Activated CD4-positive, alpha-beta T cell treated with anti-CD3 and anti-CD28 coated beads, Interleukin-2, amount 10 ng/mL, durations not matched to agents 7 days and 5 days (primary cell): Measurements from ENCODE around the gene C1orf21. TPM values are rescaled to one million over a fixed set of nuclear protein-coding genes. Genes with fewer than 3 reads are reported as not detected.

Experiments used
- CTCF ChIA-PET: fragments of 350-600 bp; sonication (Branson Sonifier 250); formaldehyde crosslinking; loops from one replicate; lab custom pipeline; 2021; ENCODE audit warnings: antibody characterized with exemption; lab: Charles Lee
- POLR2A ChIA-PET: fragments of 350-600 bp; sonication (Branson Sonifier 250); formaldehyde crosslinking; loops from one replicate; lab custom pipeline; 2021; ENCODE audit warnings: antibody characterized with exemption; lab: Charles Lee
- DNase-seq: peaks from one replicate; pipeline ENCODE4 v3.0.0-alpha.2; 2020
- H3K27ac Mint-ChIP-seq: one replicate; pipeline ENCODE4 v1.8.0; 2021; ENCODE audit warnings: mild to moderate bottlenecking, moderate library complexity, mixed read lengths
- H3K27me3 Mint-ChIP-seq: one replicate; pipeline ENCODE4 v1.8.0; 2021; ENCODE audit warnings: mixed read lengths
- H3K36me3 Mint-ChIP-seq: one replicate; pipeline ENCODE4 v1.8.0; 2021; ENCODE audit warnings: low read depth, mixed read lengths
- H3K4me1 Mint-ChIP-seq: one replicate; pipeline ENCODE4 v1.8.0; 2021; ENCODE audit warnings: mixed read lengths
- H3K4me3 Mint-ChIP-seq: one replicate; pipeline ENCODE4 v1.8.0; 2021; ENCODE audit warnings: mild to moderate bottlenecking, moderate library complexity, mixed read lengths
- H3K9me3 Mint-ChIP-seq: one replicate; pipeline ENCODE4 v1.8.0; 2021; ENCODE audit warnings: mixed read lengths
- total RNA-seq, 2 experiments: library from RNA; stranded (reverse); gene quantifications; one replicate each; pipeline ENCODE4 v1.2.3, GENCODE V29; 2021

C1orf21 gene
- total RNA-seq, 2 experiments from 2014 or later: 7.4 to 8.1 TPM

DNA sequence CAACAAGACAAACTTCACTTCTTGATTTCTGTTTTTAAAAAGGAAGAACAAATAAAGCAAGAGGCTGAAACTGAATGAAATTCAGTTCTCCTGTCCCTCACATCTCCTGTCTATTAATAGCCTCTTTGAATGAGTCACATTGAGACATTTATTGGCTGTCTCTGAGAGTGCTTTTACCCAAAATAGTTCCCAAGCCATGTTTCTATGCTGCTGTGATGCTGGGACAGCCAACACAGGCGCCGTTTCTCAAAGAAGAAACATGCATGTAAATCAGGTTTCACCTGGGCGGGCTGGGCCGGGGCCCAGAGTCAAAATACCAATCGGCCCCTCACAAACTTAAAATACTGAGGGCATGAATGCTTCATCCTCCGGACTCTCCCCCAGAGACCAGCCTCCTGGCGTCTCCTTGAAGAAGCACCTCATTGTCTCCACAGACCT is 262.6 kb downstream of the C1orf21 start:
- CTCF ChIA-PET: no interaction called here
- Mint-ChIP-seq H3K4me3 (no peak overlapping the region), H3K36me3 (no peaks in the 10 kb centered on the region)

DNA sequence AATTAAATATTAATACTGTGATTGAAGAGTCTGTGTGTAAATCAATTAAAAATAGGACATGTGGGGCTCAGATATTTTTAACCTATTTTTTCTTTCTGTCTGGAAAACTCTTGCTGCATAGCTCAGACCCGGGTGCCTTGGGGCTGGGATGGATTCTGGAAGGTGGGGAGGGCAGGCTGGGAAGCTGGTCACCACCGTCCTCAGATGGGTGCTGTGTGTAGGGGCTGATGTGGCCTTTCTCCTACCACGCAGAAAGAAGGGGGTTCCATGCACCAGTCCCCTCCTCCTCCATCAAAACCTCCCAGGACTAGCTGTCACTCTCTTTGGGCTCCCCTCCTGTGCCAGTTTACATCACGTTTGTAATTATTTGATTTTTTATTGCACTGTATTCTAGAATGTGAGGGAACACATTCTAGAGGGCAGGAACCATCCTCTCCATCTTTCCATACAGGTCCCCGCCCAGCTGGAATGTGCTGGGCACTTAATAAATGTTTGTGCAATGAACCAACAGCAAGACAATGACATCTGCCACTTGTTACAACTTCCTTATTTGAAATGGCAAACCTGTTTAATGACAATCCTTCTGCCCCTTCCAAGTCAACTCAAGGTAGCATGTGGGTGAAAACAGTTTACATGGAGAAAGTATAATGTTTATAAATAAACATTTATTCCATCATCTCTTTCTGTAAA is 263.5 kb downstream of the C1orf21 start:
- H3K27ac Mint-ChIP-seq: no peak overlapping the region
- CTCF ChIA-PET: interaction anchor here (1.3 kb wide), 1 partner anchor 20 kb away, joined by 5 read pairs; no protein-coding TSS in a partner anchor
- no peaks in the 10 kb centered on the region for H3K4me1 Mint-ChIP-seq
- H3K4me3 Mint-ChIP-seq: no peak overlapping the region
- H3K36me3 Mint-ChIP-seq: no peaks in the 10 kb centered on the region
- POLR2A ChIA-PET: no interaction called here
- no peaks in the 10 kb centered on the region for H3K9me3 Mint-ChIP-seq
- no peak for DNase-seq
- peaks cover 6% of the 10 kb centered on the region for H3K27me3 Mint-ChIP-seq

More for the DNA sequence above, 262.6 kb downstream of the C1orf21 start:
- POLR2A ChIA-PET: no interaction called here
- DNase-seq: no peak
- H3K4me1 Mint-ChIP-seq: no peaks in the 10 kb centered on the region
- H3K27me3 Mint-ChIP-seq: peaks cover 6% of the 10 kb centered on the region
- H3K27ac Mint-ChIP-seq: no peak overlapping the region
- H3K9me3 Mint-ChIP-seq: no peaks in the 10 kb centered on the region

DNA sequence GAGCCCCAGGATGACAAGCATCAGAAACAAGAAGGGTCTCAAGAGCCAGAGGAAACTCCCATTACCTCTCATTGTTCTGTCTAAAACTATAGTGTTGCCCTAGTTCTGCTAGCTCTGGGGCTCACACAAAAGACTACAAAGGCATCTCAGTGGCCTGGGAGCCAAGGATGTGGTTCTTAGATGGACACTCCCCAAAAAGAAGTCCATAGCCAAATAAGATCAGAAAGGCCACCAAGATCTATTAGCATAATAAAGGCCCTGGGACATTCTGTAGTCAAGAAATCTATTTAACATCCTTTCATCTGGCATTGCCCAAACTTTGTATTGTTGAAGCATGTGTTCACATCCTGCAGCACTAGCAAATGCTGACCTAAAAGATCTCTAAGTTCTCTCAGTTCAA is 268.4 kb downstream of the C1orf21 start:
- H3K27ac Mint-ChIP-seq: no peak overlapping the region
- H3K4me3 Mint-ChIP-seq: no peak overlapping the region
- H3K36me3 Mint-ChIP-seq: no peaks in the 10 kb centered on the region
- H3K27me3 Mint-ChIP-seq: peaks cover 6% of the 10 kb centered on the region
- no peaks in the 10 kb centered on the region for H3K4me1 Mint-ChIP-seq
- POLR2A ChIA-PET: no interaction called here
- H3K9me3 Mint-ChIP-seq: no peaks in the 10 kb centered on the region
- no peak for DNase-seq
- CTCF ChIA-PET: interaction anchor here (0.6 to 1.2 kb wide), 2 partner anchors 9 to 277 kb away, joined by 3 read pairs; no protein-coding TSS in a partner anchor

DNA sequence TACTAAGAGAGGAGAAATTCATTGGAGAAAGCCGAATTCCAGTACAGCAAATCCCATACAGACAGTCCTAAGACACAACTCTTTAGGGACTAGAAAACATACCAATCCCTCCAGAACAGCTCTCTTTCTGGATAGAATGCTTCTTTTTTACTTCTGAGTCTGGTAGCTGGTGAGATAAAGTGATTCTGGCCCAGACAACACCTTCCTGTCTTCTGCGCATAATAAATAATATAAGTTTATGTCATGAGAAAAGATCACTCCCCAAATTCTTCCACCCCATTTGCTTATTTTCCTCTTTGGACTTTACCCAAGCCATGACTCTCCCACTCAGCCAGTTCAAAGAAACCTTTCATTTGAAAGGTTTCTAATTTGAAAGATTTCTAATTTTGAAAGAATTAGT is 269.4 kb downstream of the C1orf21 start:
- H3K27me3 Mint-ChIP-seq: peaks cover 6% of the 10 kb centered on the region
- DNase-seq: no peak
- no peaks in the 10 kb centered on the region for H3K9me3 Mint-ChIP-seq
- H3K4me3 Mint-ChIP-seq: no peak overlapping the region
- H3K27ac Mint-ChIP-seq: no peak overlapping the region
- H3K36me3 Mint-ChIP-seq: no peaks in the 10 kb centered on the region
- POLR2A ChIA-PET: no interaction called here
- no peaks in the 10 kb centered on the region for H3K4me1 Mint-ChIP-seq
- CTCF ChIA-PET: interaction anchor here (1.2 kb wide), 1 partner anchor 8 kb away, joined by 3 read pairs; no protein-coding TSS in a partner anchor

DNA sequence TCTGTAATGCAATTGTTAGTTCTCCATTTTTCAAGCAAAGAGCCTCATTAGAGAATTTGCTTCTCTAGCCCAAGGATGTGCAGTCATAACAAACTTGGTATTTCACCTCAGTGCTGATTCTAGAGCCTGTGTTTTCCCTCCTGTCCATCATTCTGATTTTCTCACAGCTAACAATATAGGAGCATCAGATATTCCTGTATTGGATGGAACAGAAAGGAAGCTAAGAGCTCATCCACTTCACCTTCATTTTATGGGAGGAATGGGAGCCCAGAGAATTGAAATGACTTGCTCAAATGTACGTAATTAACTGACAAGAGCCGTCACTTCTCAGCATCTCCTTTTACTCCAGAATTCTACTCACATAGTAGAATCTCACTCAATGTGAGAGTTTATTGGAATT is 271.2 kb downstream of the C1orf21 start:
- ChIA-PET CTCF (no interaction called here), POLR2A (no interaction called here)
- Mint-ChIP-seq H3K27me3 (no peaks in the 10 kb centered on the region), H3K4me3 (no peak overlapping the region), H3K36me3 (no peaks in the 10 kb centered on the region), H3K4me1 (no peaks in the 10 kb centered on the region), H3K9me3 (no peaks in the 10 kb centered on the region), H3K27ac (no peak overlapping the region)
- DNase-seq: no peak

DNA sequence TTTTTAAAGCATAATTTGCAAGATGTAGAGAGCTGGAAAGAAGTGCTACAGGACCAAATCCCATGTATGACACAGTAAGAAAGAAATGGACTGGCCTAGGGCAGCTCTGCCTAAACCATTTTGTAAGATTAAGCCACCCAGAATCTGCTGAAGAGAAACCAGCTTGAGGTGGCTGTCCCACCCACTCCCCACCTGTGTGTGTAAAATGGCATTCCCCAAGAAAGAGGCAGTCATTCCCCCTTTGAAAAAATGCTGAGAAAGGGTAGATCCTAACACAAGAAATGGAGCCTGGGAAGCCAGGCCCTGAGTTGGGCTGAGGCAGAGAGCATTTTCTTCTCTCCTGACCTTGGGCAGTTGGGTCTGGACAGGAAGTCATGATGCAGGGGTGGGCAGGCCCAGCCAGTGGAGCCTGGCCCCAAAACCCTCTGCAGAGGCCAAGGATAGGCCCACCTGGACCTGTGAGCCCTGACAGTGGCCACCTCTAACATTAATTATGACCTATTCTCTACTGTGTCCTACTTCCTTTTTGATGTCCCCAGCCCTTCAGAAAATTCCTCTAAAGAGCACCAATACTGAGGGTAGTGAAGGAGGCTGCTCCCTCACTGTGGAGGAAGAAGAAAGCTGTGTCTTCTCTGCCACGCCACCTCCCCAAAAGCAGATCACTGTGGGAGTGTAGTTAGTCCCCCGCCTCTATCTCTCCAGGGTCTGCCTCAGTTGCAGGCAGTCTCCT is 273.8 kb downstream of the C1orf21 start:
- no peaks in the 10 kb centered on the region for H3K9me3 Mint-ChIP-seq
- POLR2A ChIA-PET: interaction anchor here (0.6 kb wide), 1 partner anchor 540 kb away, joined by 3 read pairs; no protein-coding TSS in a partner anchor
- no peaks in the 10 kb centered on the region for H3K36me3 Mint-ChIP-seq
- H3K27me3 Mint-ChIP-seq: peaks cover 4% of the 10 kb centered on the region
- CTCF ChIA-PET: interaction anchor here (0.6 kb wide), 2 partner anchors 389 to 1231 kb away, joined by 4 to 5 read pairs; no protein-coding TSS in a partner anchor
- no peak for DNase-seq
- peaks cover 4% of the 10 kb centered on the region for H3K4me1 Mint-ChIP-seq
- H3K4me3 Mint-ChIP-seq: no peak overlapping the region
- no peak overlapping the region for H3K27ac Mint-ChIP-seq

DNA sequence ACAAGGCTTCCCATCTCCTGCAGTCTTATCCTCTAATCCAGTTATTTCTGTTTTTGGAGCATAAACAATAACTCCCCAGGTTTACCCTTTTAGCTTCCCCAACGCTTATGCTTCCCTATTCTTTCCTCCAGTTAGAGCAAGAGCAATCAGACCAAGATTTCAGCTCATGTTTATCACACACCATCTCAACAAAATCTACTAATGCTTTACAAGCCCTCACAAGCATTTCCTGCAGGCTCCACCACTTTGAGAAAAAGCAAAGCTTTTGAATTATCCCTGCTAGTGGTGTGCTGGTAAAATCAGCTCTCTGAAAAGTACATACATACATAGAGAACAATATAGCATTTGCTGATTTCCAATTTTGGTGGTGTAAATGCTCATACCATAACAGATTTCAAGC is 275.0 kb downstream of the C1orf21 start:
- Mint-ChIP-seq H3K9me3 (no peaks in the 10 kb centered on the region), H3K27ac (no peak overlapping the region), H3K36me3 (no peaks in the 10 kb centered on the region), H3K4me3 (no peak overlapping the region), H3K27me3 (peaks cover 5% of the 10 kb centered on the region), H3K4me1 (peaks cover 4% of the 10 kb centered on the region)
- no peak for DNase-seq
- CTCF ChIA-PET: interaction anchor here (0.6 kb wide), 1 partner anchor 10 kb away, joined by 3 read pairs; no protein-coding TSS in a partner anchor
- POLR2A ChIA-PET: interaction anchor here (0.6 kb wide), 1 partner anchor 586 kb away, joined by 3 read pairs; no protein-coding TSS in a partner anchor

DNA sequence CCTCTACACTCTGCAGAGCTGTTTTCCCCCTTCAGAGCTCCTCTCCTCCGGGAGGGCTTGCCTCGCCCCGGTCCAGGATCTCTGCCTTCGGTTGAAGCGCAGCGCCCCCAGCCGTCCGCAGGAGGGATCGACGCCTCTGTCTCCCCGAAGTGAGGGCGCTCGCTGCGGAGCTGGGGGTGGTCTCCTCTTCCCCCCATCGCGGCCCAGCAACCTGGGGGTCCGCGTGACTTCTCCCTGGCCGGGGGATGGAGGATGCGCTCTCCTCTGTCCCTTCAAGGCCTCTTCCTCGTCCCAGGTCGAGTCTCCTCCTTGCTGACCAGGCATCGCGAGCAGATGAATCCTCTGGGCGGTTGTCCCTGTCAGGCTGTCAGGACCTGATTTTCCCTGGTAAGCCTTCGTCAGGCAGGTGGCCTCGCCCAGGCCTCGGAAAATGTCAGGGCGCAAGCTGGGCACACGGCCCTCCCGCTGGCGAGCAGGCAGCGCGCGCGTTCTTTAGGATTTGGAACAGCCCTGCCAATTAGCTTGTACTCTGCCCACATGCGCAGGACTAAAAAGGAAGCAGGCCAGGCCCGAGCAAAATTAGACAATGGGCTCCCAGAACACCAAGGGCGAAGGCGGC is 277.3 kb downstream of the C1orf21 start:
- POLR2A ChIA-PET: no interaction called here
- Mint-ChIP-seq H3K9me3 (no peaks in the 10 kb centered on the region), H3K4me3 (no peak overlapping the region), H3K4me1 (peaks cover 4% of the 10 kb centered on the region), H3K27me3 (peaks cover 11% of the 10 kb centered on the region), H3K27ac (no peak overlapping the region), H3K36me3 (no peaks in the 10 kb centered on the region)
- DNase-seq: peak; percentile 55
- CTCF ChIA-PET: interaction anchor here (0.5 to 1.6 kb wide), 4 partner anchors 8 to 602 kb away, joined by 3 to 4 read pairs (median 3); no protein-coding TSS in a partner anchor

DNA sequence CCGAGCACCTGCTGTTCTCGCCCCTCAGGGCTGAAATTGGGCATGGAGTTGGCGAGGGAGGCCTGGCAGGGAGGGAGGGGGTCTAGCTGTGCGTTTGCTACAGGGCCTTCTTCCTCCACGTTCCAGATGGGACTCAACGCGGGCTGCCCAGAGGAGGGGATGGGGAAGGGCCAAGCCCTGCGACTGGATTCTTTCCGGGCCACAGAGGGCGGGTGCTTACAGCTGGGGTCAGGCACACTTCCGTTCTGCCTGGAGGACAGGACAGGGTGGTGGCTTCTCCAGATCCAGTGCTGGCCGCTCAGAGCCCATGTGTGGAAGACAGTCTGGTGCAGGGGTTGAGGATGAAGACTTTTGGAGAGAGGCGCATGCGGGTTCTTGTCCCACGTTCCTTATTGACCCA is 277.8 kb downstream of the C1orf21 start:
- Mint-ChIP-seq H3K27ac (no peak overlapping the region), H3K4me1 (peaks cover 4% of the 10 kb centered on the region), H3K9me3 (no peaks in the 10 kb centered on the region), H3K36me3 (no peaks in the 10 kb centered on the region), H3K4me3 (no peak overlapping the region), H3K27me3 (peaks cover 11% of the 10 kb centered on the region)
- DNase-seq: no peak
- POLR2A ChIA-PET: no interaction called here
- CTCF ChIA-PET: interaction anchor here (0.9 to 1.6 kb wide), 3 partner anchors 9 to 602 kb away, joined by 3 to 4 read pairs (median 3); no protein-coding TSS in a partner anchor

DNA sequence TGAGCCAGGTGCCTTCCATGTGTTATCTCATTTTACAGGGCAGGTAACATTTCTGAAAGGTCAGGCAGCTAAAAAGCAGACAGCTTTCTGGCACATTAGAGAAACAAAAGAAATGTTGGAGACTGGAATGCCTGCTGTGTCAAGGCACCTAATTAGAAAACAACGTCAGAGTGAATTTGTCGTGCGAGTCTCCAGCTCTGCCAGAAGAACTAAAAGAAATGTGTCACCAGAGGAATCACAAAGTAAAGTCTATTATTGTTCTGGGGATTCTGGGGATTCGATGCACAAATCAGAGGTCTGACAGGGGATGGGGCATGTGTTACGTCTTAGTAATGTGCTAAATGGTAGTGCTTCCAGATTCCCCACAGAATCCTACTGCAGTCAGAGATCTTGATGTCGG is 278.5 kb downstream of the C1orf21 start:
- Mint-ChIP-seq H3K36me3 (no peaks in the 10 kb centered on the region), H3K4me3 (no peak overlapping the region), H3K27ac (no peak overlapping the region), H3K27me3 (peaks cover 13% of the 10 kb centered on the region), H3K9me3 (no peaks in the 10 kb centered on the region), H3K4me1 (peaks cover 4% of the 10 kb centered on the region)
- ChIA-PET POLR2A (no interaction called here), CTCF (interaction anchor here (1.1 kb wide), 1 partner anchor 10 kb away, joined by 3 read pairs; no protein-coding TSS in a partner anchor)
- no peak for DNase-seq

DNA sequence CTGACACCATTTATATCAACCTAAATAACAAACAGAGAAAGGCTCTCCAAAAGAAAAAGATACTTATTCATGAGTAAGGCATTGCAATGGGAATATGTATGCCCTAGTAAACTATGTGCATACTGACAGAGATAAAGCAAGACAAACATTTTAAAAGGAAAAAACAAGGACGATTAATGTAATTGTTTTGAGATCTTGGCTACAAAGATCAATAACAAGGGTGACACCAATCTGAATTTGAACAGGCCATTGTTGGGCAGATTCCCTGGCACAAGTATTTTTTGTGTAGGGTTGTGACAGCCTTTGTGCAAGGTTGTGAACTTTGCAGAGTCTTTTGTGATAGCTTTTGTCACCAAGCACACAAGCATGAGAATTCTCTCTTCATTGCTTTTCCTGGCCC is 282.6 kb downstream of the C1orf21 start:
- H3K27me3 Mint-ChIP-seq: peaks cover 31% of the 10 kb centered on the region
- H3K4me1 Mint-ChIP-seq: no peaks in the 10 kb centered on the region
- H3K9me3 Mint-ChIP-seq: no peaks in the 10 kb centered on the region
- CTCF ChIA-PET: interaction anchor here (0.6 to 0.7 kb wide), 3 partner anchors 33 to 204 kb away, joined by 3 to 5 read pairs (median 3); no protein-coding TSS in a partner anchor
- no peak overlapping the region for H3K4me3 Mint-ChIP-seq
- POLR2A ChIA-PET: no interaction called here
- H3K36me3 Mint-ChIP-seq: no peaks in the 10 kb centered on the region
- DNase-seq: no peak
- H3K27ac Mint-ChIP-seq: no peak overlapping the region

DNA sequence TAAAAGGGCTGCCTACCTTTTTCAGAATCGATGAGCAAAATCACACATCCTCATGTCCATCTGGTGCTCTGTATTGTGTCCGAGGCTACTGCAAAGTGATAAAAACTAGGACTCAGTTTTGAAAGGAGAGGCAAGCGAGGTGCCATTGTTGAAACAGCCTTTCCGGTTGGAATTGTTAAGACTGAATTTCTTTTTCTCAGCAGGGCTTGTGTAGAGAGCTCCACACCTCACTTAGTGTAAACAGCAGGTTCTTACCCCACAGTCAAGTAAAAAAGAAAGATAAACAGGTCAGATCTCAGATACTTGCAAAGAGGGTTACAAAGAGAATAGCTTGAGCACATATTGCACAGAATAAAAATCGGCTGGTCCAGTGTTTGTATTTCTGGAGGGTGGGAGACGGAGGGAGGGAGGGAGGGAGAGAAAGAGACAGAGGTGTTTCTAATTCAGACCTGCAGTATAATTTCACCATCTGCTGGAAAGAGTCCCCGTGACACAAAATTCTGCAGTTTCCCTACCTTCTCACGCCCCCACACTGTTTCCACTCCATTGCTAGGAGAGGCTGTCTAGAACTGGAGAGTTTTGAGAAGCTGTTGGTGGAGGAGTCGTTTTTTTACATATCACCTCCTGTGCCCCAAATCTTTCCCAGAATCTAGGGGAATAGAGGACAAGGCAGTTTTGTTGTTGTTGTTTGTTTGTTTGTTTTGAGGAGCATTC is 285.3 kb downstream of the C1orf21 start:
- POLR2A ChIA-PET: no interaction called here
- Mint-ChIP-seq H3K4me1 (no peaks in the 10 kb centered on the region), H3K4me3 (no peak overlapping the region), H3K27me3 (peaks cover 32% of the 10 kb centered on the region), H3K9me3 (no peaks in the 10 kb centered on the region), H3K36me3 (no peaks in the 10 kb centered on the region), H3K27ac (no peak overlapping the region)
- DNase-seq: no peak
- CTCF ChIA-PET: interaction anchor here (0.6 to 1.0 kb wide), 3 partner anchors 10 to 294 kb away, joined by 3 to 4 read pairs (median 3); no protein-coding TSS in a partner anchor
